Raji (cell line): ENCODE measurements around the gene USP12.

Experiments
- POLR2A ChIP-seq: IDR thresholded peaks from 2 replicates; pipeline ENCODE4 v1.6.1; 2011; ENCODE audit warnings: low read depth, low read length, control low read depth; ENCODE audit not compliant: insufficient read depth

Gene USP12

GRCh38 chr13:27044837-27045570 is 126.6 kb downstream of the USP12 start:
- no peak for TF ChIP-seq POLR2A

GRCh38 chr13:27043013-27043412 is 128.6 kb downstream of the USP12 start:
- TF ChIP-seq POLR2A, result no peak

- TF ChIP-seq POLR2A, result no peak
Observed at GRCh38 chr13:27041341-27041740, 130.3 kb downstream of the USP12 start.

GRCh38 chr13:27040826-27041108 is 130.8 kb downstream of the USP12 start:
- TF ChIP-seq POLR2A, result no peak

- no peak for TF ChIP-seq POLR2A
Observed at GRCh38 chr13:27039171-27039701, 132.4 kb downstream of the USP12 start.

- no peak for TF ChIP-seq POLR2A
Observed at GRCh38 chr13:27038323-27038722, 133.3 kb downstream of the USP12 start.

- TF ChIP-seq POLR2A, result no peak
Observed at GRCh38 chr13:27037571-27037970, 134.0 kb downstream of the USP12 start.

GRCh38 chr13:27037171-27037570 is 134.4 kb downstream of the USP12 start:
- no peak for TF ChIP-seq POLR2A

- TF ChIP-seq POLR2A, result no peak
Observed at GRCh38 chr13:27036236-27036981, 135.2 kb downstream of the USP12 start.

- no peak for TF ChIP-seq POLR2A
Observed at GRCh38 chr13:27035892-27036235, 135.7 kb downstream of the USP12 start.

- no peak for TF ChIP-seq POLR2A
Observed at GRCh38 chr13:27034678-27035111, 136.9 kb downstream of the USP12 start.

- no peak for TF ChIP-seq POLR2A
Observed at GRCh38 chr13:27028683-27029480, 142.7 kb downstream of the USP12 start.

- TF ChIP-seq POLR2A, result no peak
Observed at GRCh38 chr13:27027086-27027667, 144.4 kb downstream of the USP12 start.

- TF ChIP-seq POLR2A, result no peak
Observed at GRCh38 chr13:27026396-27026795, 145.2 kb downstream of the USP12 start.

GRCh38 chr13:27024776-27025492 is 146.7 kb downstream of the USP12 start:
- TF ChIP-seq POLR2A, result no peak
